HG03064 (cell line): Measurements from ENCODE around the gene CADM2.
"Not testable (repeated sequence)": the region's sequence is repeated elsewhere in the genome, so short reads cannot be mapped to it uniquely, and the experiment has no call there.

ENCODE experiments used
- ATAC-seq: cut with Tn5 transposase; IDR thresholded peaks from one replicate; pipeline ENCODE4 v1.9.1; 2021; ENCODE audit warnings: low read depth; ENCODE audit not compliant: unreplicated experiment

Gene CADM2

GRCh38 chr3:85074003-85074402, 115.2 kb downstream of the CADM2 start:
- ATAC-seq: no peak

- no peak for ATAC-seq
Observed at GRCh38 chr3:85075663-85076062, 116.9 kb downstream of the CADM2 start.

DNA sequence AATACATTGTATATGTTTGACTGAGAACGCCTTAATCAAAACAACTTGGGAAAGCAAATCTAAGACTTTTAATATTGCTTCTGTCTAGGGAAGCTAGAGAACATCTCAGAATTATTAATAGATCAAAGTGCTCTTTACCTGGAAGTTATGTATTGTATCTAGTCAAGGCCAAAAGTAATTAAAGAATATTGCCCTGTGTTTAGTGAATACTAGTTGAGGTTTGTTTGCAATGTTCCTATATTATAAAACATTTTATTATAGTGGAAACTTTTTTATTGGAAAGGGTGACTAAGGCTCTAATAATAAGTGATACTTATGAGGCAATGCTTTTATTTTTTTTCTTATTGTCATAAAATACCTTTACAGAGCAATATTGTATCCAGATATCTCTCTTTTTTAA, 118.2 kb downstream of the CADM2 start:
- no peak for ATAC-seq

GRCh38 chr3:85081191-85081906, 122.6 kb downstream of the CADM2 start:
- ATAC-seq: no peak

DNA sequence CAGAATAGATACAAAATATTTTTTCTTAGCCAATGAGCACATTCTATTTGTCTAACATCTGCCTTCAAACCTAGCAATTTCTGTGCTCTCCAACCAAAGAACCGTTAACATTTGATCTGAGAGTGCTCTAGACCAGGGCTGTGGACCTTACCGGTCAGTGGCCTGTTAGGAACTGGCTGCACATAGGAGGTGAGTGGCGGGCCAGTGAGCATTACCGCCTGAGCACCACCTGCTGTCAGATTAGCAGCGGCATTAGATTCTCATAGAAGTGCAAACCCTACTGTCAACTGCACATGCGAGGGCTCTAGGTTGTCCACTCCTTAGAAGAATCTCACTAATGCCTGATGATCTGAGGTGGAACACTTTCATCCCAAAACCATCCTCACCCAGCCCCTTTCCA, 131.7 kb downstream of the CADM2 start:
- no peak for ATAC-seq

GRCh38 chr3:85100316-85100715, 141.5 kb downstream of the CADM2 start:
- no peak for ATAC-seq

- ATAC-seq: no peak
Observed at GRCh38 chr3:85102781-85103180, 144.0 kb downstream of the CADM2 start.

- ATAC-seq: no peak
Observed at GRCh38 chr3:85110393-85110792, 151.6 kb downstream of the CADM2 start.

GRCh38 chr3:85120879-85121278, 162.1 kb downstream of the CADM2 start:
- no peak for ATAC-seq

GRCh38 chr3:85132864-85133263, 174.1 kb downstream of the CADM2 start:
- ATAC-seq: not testable (repeated sequence)

GRCh38 chr3:85133691-85134420, 175.1 kb downstream of the CADM2 start:
- ATAC-seq: not testable (repeated sequence)

DNA sequence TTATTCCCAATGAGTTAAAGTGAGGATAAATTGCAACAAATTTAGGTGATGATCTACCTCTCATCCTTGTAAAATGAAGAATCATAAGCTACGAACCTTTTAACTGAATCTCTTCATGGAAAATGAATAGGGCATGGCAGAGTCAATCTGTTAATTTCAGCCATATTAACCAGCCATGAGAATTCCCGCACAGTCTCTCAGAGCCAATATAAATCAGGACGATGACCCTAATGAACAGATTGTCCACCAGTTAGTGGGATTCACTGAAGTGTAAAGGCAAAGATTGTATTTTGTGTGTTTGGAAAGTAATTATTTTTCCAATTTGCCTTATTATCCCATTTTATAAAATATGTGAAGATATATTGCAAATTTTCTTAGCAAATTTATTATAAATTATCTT, 183.8 kb downstream of the CADM2 start:
- ATAC-seq: no peak

GRCh38 chr3:85148036-85148435, 189.2 kb downstream of the CADM2 start:
- ATAC-seq: no peak

- no peak for ATAC-seq
Observed at GRCh38 chr3:85151555-85151954, 192.8 kb downstream of the CADM2 start.

DNA sequence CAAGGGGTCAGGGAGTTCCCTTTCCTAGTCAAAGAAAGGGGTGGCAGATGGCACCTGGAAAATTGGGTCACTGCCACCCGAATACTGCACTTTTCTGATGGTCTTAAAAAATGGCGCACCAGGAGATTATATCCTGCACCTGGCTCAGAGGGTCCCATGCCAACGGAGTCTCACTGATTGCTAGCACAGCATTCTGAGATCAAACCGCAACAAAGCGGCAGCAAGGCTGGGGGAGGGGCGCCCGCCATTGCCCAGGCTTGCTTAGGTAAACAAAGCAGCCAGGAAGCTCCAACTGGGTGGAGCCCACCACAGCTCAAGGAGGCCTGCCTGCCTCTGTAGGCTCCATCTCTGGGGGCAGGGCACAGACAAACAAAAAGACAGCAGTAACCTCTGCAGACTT, 194.5 kb downstream of the CADM2 start:
- not testable (repeated sequence) for ATAC-seq

GRCh38 chr3:85159376-85159775, 200.6 kb downstream of the CADM2 start:
- no peak for ATAC-seq

DNA sequence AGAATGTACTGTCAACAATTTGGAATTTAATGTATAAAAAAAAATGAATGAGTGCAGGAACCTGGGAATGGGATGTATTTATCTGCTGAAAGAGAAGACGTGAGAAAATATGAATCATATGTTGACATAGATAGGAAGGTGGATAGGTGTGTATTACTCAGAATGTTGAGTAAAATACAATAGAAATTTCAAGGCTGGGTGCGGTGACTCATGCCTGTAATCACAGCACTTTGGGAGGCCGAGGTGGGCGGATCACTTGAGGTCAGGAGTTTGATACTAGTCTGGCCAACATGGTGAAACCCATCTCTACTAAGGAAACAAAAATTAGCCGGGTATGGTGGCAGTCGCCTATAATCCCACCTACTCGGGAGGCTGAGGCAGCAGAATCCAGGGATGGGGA, 202.8 kb downstream of the CADM2 start:
- ATAC-seq: no peak

DNA sequence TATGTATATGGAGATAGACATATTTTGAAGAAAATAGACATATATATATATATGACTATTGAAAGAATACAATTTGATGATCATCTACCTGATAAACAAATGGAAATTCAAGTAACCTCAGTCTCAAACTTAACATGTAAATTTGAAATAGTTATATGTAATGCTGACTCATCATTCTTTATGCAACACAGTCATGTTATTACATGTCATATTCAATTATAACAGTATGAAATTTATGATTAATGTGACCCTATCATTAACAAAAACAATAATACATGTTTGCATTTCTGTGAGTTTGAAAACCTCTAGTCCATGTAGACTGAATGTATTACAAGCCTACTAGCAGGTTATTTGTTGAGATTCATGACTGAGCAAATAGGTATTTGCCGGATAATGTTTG, 204.1 kb downstream of the CADM2 start:
- ATAC-seq: no peak

DNA sequence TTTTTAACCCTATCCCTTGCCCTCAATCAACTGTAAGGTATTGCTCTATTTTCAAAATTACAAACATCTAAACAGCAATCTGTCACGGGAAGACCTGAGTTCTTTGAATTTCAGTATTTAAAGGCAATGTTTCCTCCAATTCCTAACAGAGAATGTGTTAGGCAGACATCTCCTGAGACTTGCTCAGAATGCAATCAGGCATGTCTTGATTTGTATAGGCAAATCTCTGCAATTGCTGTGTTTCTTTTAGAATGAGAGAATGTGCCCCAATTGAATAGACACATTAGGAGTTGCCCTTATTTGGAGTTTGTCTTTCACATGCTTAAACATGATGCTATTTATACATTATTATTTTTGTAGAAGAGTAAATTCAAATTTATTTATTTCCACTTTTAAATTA, 205.6 kb downstream of the CADM2 start:
- ATAC-seq: no peak

GRCh38 chr3:85167576-85167975, 208.8 kb downstream of the CADM2 start:
- ATAC-seq: no peak

- no peak for ATAC-seq
Observed at GRCh38 chr3:85170646-85171045, 211.9 kb downstream of the CADM2 start.

GRCh38 chr3:85171976-85172375, 213.2 kb downstream of the CADM2 start:
- ATAC-seq: no peak
